GM12864 (cell line): ENCODE data around the gene TNIK.

Experiments used
- DNase-seq: peaks from one replicate; pipeline ENCODE4 v3.0.0-alpha.2; 2011; ENCODE audit warnings: low read depth
- H3K4me3 ChIP-seq: 2 replicates; pipeline ENCODE4 v1.5.1; 2011; ENCODE audit warnings: mild to moderate bottlenecking, low read depth, low read length, control low read depth
- CTCF ChIP-seq: IDR thresholded peaks from 2 replicates; pipeline ENCODE4 v1.5.1; 2011; ENCODE audit warnings: low read depth, mild to moderate bottlenecking, moderate library complexity, low read length, control low read depth, inconsistent platforms; ENCODE audit errors: missing control alignments

The TNIK gene

DNA sequence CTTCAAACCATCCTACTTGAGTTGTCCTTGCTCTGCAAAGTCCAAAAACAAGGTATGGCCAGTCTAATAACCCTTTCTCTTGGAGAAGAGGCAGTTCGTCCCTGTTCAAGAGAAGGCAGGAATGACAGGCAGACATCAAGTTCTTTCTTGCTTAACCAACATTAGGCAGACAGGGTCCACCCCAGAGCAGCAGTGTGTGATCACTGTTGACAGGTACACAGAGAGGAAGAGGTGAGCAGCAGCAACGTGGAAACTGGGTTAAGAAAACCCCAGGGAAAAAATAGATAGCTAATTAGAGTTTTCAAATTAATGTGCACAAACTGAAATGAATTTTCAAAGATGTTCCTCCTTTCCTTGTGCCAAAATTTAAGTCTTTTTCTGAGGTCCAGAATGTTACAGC is 48.2 kb downstream of the TNIK start:
- no peak for TF ChIP-seq CTCF
- no peak overlapping the region for H3K4me3 ChIP-seq
- DNase-seq: no peak

- no peak for TF ChIP-seq CTCF
- H3K4me3 ChIP-seq: no peak overlapping the region
- DNase-seq: no peak
Measured at GRCh38 chr3:171410186-171410585, 50.0 kb downstream of the TNIK start.

- H3K4me3 ChIP-seq: no peak overlapping the region
- no peak for DNase-seq
- no peak for TF ChIP-seq CTCF
Measured at GRCh38 chr3:171407759-171408158, 52.4 kb downstream of the TNIK start.

GRCh38 chr3:171404376-171404967 is 55.7 kb downstream of the TNIK start:
- DNase-seq: no peak
- TF ChIP-seq CTCF: no peak
- no peak overlapping the region for H3K4me3 ChIP-seq

DNA sequence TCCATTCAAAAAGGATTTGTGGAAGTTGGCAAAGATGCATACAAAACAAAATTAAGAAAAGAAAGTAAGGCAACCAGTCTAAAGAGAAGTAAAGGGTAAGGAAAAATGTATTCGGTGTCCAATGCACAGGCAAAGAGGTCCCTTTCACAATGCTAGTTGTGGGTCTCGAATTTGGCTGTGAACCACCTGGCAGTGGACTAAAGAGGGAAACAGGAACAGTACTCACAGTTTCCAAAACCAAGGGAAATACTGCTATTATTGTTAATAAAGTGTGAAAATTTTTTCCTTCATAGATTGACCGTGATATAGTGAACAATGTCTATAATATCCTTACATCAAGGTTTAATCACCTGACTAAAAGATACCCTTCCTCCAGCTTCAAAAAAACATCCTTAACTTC is 57.9 kb downstream of the TNIK start:
- no peak for TF ChIP-seq CTCF
- DNase-seq: no peak
- no peak overlapping the region for H3K4me3 ChIP-seq

- H3K4me3 ChIP-seq: no peak overlapping the region
- DNase-seq: no peak
- TF ChIP-seq CTCF: no peak
Measured at GRCh38 chr3:171401432-171401831, 58.8 kb downstream of the TNIK start.

DNA sequence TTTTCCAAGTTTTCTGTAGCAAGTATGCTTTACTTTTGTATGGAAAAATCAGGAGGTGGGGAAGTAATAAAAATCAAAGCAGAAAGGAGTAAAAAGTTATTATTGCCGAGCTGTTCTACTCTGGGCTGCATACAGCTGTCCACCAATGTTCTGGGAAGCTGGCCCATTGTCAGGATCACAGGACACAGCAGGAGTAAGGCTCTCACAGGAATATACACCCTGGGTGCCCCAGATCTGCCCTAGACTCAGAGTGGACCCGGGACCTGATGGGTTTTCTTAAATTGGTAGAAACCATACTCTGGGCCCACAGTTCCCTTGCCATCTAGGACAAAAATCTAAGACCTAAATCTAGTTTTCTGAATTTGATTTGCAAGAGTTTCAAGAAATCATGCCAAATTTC is 60.4 kb downstream of the TNIK start:
- no peak for DNase-seq
- no peak overlapping the region for H3K4me3 ChIP-seq
- no peak for TF ChIP-seq CTCF
